BLaER1 treated with 17β-estradiol and CSF1 and Interleukin-3, amounts not matched to agents 10 nM and 100 nM (cell line): ENCODE measurements around the gene N4BP2.

Experiments used
- H3K27ac ChIP-seq, 11 experiments: shearing (Covaris generic); formaldehyde crosslinking; 2 replicates each; pipeline ENCODE4 v1.8.1; 2022
- H3K27me3 ChIP-seq, 11 experiments: shearing (Covaris generic); formaldehyde crosslinking; 2 replicates each; pipeline ENCODE4 v1.8.1; 2022
- H3K36me3 ChIP-seq, 11 experiments: shearing (Covaris generic); formaldehyde crosslinking; 2 replicates each; pipeline ENCODE4 v1.8.1; 2022
- H3K4me1 ChIP-seq, 10 experiments: shearing (Covaris generic); formaldehyde crosslinking; 2 replicates each; pipeline ENCODE4 v1.8.1; 2022
- H3K4me2 ChIP-seq, 11 experiments: shearing (Covaris generic); formaldehyde crosslinking; 2 replicates each; pipeline ENCODE4 v1.8.1; 2022
- H3K4me3 ChIP-seq, 10 experiments: shearing (Covaris generic); formaldehyde crosslinking; 2 replicates each; pipeline ENCODE4 v1.8.1; 2022
- H3K9ac ChIP-seq, 11 experiments: shearing (Covaris generic); formaldehyde crosslinking; 2 replicates each; pipeline ENCODE4 v1.8.1; 2022
- H3K9me3 ChIP-seq, 11 experiments: shearing (Covaris generic); formaldehyde crosslinking; replicated peaks in 1 of 11; 2 replicates each; pipeline ENCODE4 v1.8.1; 2022
- H4K20me1 ChIP-seq, 11 experiments: shearing (Covaris generic); formaldehyde crosslinking; 2 replicates each; pipeline ENCODE4 v1.8.1; 2022
- Cebpa-rat ChIP-seq, 11 experiments: shearing (Covaris generic); IDR thresholded peaks; 2 replicates each; pipeline ENCODE4 v1.8.1; 2022

N4BP2 gene

DNA sequence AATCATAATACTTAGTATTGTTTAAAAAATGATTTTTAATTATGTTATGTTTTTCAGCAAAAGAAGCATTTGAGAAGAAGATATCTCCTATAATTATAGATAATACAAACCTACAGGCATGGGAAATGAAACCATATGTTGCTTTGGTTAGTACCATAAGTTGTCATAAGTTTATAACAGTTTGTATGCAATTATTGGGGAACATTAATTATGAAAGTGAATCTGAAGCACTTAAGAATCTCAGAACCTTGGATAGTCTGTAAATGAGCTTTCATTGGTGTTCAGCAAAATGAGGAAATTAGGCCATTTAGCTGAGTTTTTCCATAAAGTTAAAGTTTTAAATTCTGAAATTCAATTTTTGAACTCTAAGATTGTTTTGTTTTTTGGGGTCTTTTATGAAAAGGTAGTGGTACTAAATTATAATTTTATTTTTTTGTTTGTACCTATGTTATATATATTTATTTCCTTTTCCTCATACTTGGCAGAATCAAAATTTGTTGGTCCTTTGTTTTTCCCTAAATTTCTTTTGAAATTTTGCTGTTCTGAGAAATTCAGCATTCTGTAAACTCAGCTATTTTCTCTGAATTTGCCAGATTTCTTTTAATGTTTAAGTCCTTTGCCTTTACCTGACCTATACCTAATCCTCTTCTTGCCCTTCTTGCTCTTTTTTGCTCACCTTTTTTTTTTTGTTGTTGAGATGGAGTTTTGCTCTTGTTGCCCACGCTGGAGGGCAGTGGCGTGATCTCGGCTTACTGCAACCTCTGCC lies 55.6 kb downstream of the N4BP2 start:
- Histone ChIP-seq H3K9ac (no peak overlapping the region), H3K4me2 (no peak overlapping the region), H3K27ac (no peak overlapping the region), H3K36me3 (peaks cover 57 to 93% (median 78%) of the 10 kb centered on the region in 11 experiments), H3K4me3 (no peak overlapping the region), H4K20me1 (no peaks in the 10 kb centered on the region), H3K9me3 (peaks cover 0 to 12% (median 0%) of the 10 kb centered on the region in 11 experiments; a peak in 5 of 22 replicates), H3K27me3 (no peaks in the 10 kb centered on the region), H3K4me1 (peaks cover 0 to 9% (median 8%) of the 10 kb centered on the region in 10 experiments; a peak in 13 of 20 replicates)
- no peak for TF ChIP-seq Cebpa-rat (IDR thresholded peaks at IDR 0.05)

DNA sequence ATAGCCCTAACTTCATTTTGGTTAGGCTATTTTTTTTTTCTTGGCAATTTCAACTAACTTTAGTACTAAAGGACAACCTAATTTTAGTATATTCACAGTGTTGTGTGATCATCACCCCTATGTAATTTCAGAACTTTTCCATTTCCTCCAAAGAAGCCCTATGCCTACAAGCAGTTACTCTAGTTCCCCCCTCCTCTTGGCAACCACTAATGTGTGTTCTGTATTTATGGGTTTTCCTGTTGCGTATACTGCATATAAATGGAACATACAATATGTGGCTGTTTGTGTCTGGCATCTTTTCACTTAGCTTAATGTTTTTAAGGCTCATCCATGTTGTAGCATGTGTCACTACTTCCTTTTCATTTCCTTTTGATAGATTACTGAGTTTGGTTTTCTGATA lies 57.6 kb downstream of the N4BP2 start:
- Histone ChIP-seq H3K9me3 (peaks cover 0 to 12% (median 0%) of the 10 kb centered on the region in 11 experiments; a peak in 5 of 22 replicates), H3K9ac (no peak overlapping the region), H3K4me3 (no peak overlapping the region), H3K27me3 (no peaks in the 10 kb centered on the region), H3K36me3 (peaks cover 45 to 92% (median 75%) of the 10 kb centered on the region in 11 experiments), H3K4me2 (peak overlapping the region in 8 of 11 experiments; percentile 3 to 23 (median 11); a peak in 6 of 22 replicates), H4K20me1 (no peaks in the 10 kb centered on the region), H3K27ac (no peak overlapping the region; a peak in 1 of 22 replicates), H3K4me1 (peaks cover 0 to 16% (median 9%) of the 10 kb centered on the region in 10 experiments; a peak in 14 of 20 replicates)
- no peak for TF ChIP-seq Cebpa-rat (IDR thresholded peaks at IDR 0.05)

DNA sequence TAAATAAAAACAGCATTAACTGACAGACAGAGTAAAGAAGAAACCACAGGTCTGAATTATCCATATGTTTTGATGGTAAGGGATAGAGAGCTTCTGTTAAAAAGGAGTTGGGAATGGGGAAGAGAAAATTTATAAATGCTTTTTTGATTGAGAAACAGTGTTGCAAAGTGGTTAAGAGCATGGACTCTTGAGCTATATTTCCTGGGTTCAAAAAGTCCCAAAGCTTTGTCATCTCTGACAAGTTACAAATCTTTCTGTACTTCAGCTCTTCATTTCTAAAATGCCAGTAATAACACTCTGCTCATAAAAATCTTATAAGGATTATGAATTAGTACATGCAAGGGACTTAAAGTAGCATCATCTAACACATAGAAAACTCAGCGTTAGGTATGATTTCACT lies 62.2 kb downstream of the N4BP2 start:
- H3K4me2 ChIP-seq: no peak overlapping the region
- no peak overlapping the region for H3K9ac ChIP-seq
- H4K20me1 ChIP-seq: no peaks in the 10 kb centered on the region
- peaks cover 15 to 43% (median 25%) of the 10 kb centered on the region in 10 experiments for H3K4me1 ChIP-seq
- H3K27ac ChIP-seq: no peak overlapping the region
- no peak overlapping the region for H3K4me3 ChIP-seq
- no peak for TF ChIP-seq Cebpa-rat (IDR thresholded peaks at IDR 0.05)
- H3K9me3 ChIP-seq: no peaks in the 10 kb centered on the region
- peaks cover 17 to 80% (median 47%) of the 10 kb centered on the region in 11 experiments; a peak in 20 of 22 replicates for H3K36me3 ChIP-seq
- H3K27me3 ChIP-seq: no peaks in the 10 kb centered on the region

DNA sequence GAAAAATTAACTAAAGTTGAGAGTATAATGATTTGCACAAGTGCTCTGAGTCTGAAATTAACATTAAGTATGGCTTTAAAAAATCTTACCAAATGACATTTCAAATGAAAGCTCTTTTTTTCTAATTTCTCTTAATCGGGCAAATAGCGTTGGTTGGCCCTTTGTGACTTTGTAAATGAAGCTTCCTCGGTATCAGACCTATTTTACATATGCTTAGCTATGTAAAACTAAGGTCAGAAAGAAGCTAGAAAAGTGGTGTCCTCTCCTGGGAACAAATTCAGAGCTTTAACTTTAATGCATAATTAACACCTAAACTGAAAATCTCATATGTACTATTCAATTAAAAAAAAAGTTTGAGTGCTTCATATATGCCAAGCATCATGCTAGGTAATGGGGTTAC lies 62.7 kb downstream of the N4BP2 start:
- H4K20me1 ChIP-seq: no peaks in the 10 kb centered on the region
- no peak overlapping the region for H3K4me2 ChIP-seq
- H3K4me1 ChIP-seq: peaks cover 16 to 39% (median 20%) of the 10 kb centered on the region in 10 experiments
- no peak for TF ChIP-seq Cebpa-rat (IDR thresholded peaks at IDR 0.05)
- no peak overlapping the region for H3K4me3 ChIP-seq
- H3K27ac ChIP-seq: no peak overlapping the region
- no peak overlapping the region for H3K9ac ChIP-seq
- H3K27me3 ChIP-seq: no peaks in the 10 kb centered on the region
- H3K36me3 ChIP-seq: peaks cover 17 to 80% (median 45%) of the 10 kb centered on the region in 11 experiments; a peak in 20 of 22 replicates
- H3K9me3 ChIP-seq: no peaks in the 10 kb centered on the region

DNA sequence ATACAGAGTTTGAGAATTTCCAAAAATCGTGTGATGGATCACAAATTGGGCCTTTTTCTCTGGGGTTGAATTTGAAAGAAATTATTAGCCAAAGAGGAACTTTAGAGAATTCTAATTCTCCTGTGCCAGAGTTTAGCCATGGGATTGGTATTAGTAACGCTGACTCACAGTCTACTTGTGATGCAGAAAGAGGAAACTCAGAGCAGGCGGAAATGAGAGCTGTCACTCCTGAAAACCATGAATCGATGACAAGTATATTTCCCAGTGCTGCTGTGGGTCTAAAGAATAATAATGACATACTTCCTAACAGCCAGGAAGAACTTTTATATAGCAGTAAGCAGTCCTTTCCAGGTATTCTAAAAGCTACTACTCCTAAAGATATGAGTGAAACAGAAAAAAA lies 64.9 kb downstream of the N4BP2 start:
- Histone ChIP-seq H3K4me3 (no peak overlapping the region), H3K36me3 (peaks cover 15 to 87% (median 54%) of the 10 kb centered on the region in 11 experiments), H3K27ac (peak overlapping the region in 10 of 11 experiments; percentile 27 to 73 (median 40); a peak in 16 of 22 replicates), H3K9me3 (no peaks in the 10 kb centered on the region), H4K20me1 (no peaks in the 10 kb centered on the region), H3K4me2 (peak overlapping the region; percentile 4 to 79 (median 47); a peak in 20 of 22 replicates), H3K27me3 (no peaks in the 10 kb centered on the region), H3K9ac (peak overlapping the region in 3 of 11 experiments; percentile 11 to 58 (median 27); a peak in 4 of 22 replicates), H3K4me1 (peaks cover 17 to 48% (median 26%) of the 10 kb centered on the region in 10 experiments)
- TF ChIP-seq Cebpa-rat (IDR thresholded peaks at IDR 0.05): no peak

DNA sequence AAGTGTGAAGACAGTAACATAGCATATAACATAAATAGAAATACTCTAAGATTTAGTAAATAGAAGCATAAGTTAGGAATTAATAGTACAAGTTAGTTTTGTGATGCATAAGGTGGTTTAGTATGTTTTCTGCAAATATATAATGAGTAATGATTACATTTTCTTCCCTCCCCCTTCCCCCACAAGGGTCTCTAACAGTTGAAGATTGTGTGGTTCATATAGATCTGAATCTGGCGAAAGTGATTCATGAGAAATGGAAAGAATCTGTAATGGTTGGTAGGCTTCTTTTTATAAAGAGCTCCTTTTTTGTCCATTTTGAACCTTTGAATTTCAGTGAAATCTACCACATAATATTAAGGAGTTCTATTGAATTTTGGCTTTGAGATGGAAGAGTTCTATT lies 66.3 kb downstream of the N4BP2 start:
- H3K4me2 ChIP-seq: no peak overlapping the region
- peaks cover 17 to 48% (median 26%) of the 10 kb centered on the region in 10 experiments for H3K4me1 ChIP-seq
- H4K20me1 ChIP-seq: no peaks in the 10 kb centered on the region
- H3K27ac ChIP-seq: no peak overlapping the region
- H3K9me3 ChIP-seq: no peaks in the 10 kb centered on the region
- H3K36me3 ChIP-seq: peaks cover 17 to 86% (median 58%) of the 10 kb centered on the region in 11 experiments
- no peak for TF ChIP-seq Cebpa-rat (IDR thresholded peaks at IDR 0.05)
- no peaks in the 10 kb centered on the region for H3K27me3 ChIP-seq
- H3K9ac ChIP-seq: no peak overlapping the region
- no peak overlapping the region for H3K4me3 ChIP-seq

DNA sequence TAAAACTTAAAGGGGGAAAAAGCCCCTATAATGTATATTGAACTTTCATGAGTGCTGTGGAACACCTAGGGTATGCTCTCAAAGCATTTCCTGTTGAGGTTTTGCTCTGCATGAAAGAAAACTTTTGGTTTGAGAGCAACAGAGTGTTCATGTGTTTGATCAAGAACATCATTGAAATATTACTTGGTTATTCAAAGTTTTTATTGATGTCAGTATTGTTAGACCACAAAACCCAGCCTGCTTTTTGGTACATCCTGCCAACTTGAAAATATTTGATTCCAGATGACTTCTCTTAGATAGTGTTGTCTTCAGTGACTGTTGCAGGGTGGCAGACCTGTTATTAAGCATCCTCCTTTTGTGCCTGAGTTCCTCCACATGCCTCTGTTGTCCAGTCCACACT lies 68.0 kb downstream of the N4BP2 start:
- peaks cover 17 to 39% (median 26%) of the 10 kb centered on the region in 10 experiments for H3K4me1 ChIP-seq

DNA sequence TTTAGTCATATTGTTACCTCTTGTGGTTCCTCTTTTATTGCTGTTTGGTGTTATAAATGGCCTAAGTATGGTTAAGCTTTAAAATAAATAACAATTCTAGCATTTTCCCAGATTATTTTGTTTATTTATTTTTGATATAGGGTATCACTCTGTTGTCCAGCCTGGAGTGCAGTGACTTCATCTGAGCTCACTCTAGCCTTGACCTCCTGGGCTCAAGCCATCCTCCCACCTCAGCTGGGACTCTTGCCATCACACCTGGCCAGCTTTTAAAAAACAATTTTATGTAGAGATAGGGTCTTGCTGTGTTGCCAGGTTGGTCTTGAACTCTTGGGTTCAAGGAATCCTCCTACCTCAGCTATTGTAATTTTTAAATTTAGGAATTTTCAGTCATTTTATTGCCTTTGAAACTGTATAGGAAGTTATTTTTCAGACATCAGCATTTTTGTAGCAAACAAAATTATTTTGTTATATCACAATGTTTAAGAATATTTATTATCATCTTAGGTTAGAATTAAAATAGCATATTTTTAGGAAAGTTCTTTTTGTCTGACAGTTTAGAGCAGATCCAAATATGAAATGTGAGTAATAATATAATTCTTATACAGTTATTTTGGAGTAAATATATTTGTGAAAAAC lies 73.9 kb downstream of the N4BP2 start:
- no peaks in the 10 kb centered on the region for H4K20me1 ChIP-seq
- H3K36me3 ChIP-seq: peaks cover 28 to 93% (median 74%) of the 10 kb centered on the region in 11 experiments
- H3K4me1 ChIP-seq: peaks cover 0 to 6% (median 0%) of the 10 kb centered on the region in 10 experiments; a peak in 2 of 20 replicates
- H3K9ac ChIP-seq: no peak overlapping the region
- no peak overlapping the region for H3K27ac ChIP-seq
- no peaks in the 10 kb centered on the region for H3K27me3 ChIP-seq
- H3K4me3 ChIP-seq: no peak overlapping the region
- H3K4me2 ChIP-seq: no peak overlapping the region
- no peak for TF ChIP-seq Cebpa-rat (IDR thresholded peaks at IDR 0.05)
- peaks cover 0 to 10% (median 3%) of the 10 kb centered on the region in 11 experiments; a peak in 7 of 22 replicates for H3K9me3 ChIP-seq

More for the DNA sequence above, 68.0 kb downstream of the N4BP2 start:
- no peaks in the 10 kb centered on the region for H3K27me3 ChIP-seq
- no peak overlapping the region for H3K27ac ChIP-seq
- H4K20me1 ChIP-seq: no peaks in the 10 kb centered on the region
- H3K4me2 ChIP-seq: peak overlapping the region in 2 of 11 experiments; percentile 21 to 29; a peak in 3 of 22 replicates
- TF ChIP-seq Cebpa-rat (IDR thresholded peaks at IDR 0.05): no peak
- H3K4me3 ChIP-seq: no peak overlapping the region
- H3K9me3 ChIP-seq: no peaks in the 10 kb centered on the region
- H3K36me3 ChIP-seq: peaks cover 19 to 85% (median 59%) of the 10 kb centered on the region in 11 experiments
- H3K9ac ChIP-seq: no peak overlapping the region

DNA sequence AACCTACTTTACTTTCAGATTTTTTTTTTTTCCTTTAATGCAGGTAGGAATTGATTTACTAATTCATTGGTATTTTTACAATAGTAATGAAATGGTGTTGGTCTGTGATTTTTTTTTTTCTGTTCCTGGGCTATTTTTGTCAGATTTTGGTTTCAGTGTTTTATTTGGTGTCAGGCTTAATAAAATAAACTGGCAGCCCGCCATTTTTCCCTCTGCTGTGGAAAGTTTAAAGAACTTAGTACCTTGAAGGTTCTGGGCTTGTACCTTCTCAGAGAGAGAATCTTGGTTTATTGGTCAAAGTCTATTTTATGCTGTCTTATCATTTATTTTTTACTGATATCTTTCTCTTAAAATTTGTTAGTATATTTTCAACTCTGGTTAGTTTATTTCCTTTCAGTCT lies 76.2 kb downstream of the N4BP2 start:
- no peak overlapping the region for H3K27ac ChIP-seq
- peaks cover 44 to 94% (median 83%) of the 10 kb centered on the region in 11 experiments for H3K36me3 ChIP-seq
- no peak for TF ChIP-seq Cebpa-rat (IDR thresholded peaks at IDR 0.05)
- no peak overlapping the region for H3K4me2 ChIP-seq
- no peak overlapping the region for H3K9ac ChIP-seq
- no peaks in the 10 kb centered on the region for H4K20me1 ChIP-seq
- H3K27me3 ChIP-seq: no peaks in the 10 kb centered on the region
- H3K4me1 ChIP-seq: peaks cover 0 to 6% (median 0%) of the 10 kb centered on the region in 10 experiments; a peak in 2 of 20 replicates
- H3K4me3 ChIP-seq: no peak overlapping the region
- peaks cover 0 to 19% (median 10%) of the 10 kb centered on the region in 11 experiments; a peak in 14 of 22 replicates for H3K9me3 ChIP-seq
